Hematopoietic multipotent progenitor cell treated with erythropoietin and hydrocortisone succinate and interleukin-3 and kit ligand, for 15 days (in vitro differentiated cells): Measurements from ENCODE around the gene MGST3.
"Not testable (repeated sequence)": the region's sequence is repeated elsewhere in the genome, so short reads cannot be mapped to it uniquely, and the experiment has no call there.

Experiments used
- DNase-seq: peaks from one replicate; pipeline ENCODE4 v3.0.0-alpha.2; 2015; ENCODE audit warnings: low spot score

Gene MGST3

GRCh38 chr1:165698761-165699052 lies 67.7 kb downstream of the MGST3 start:
- no peak for DNase-seq

- DNase-seq = no peak
Observed at GRCh38 chr1:165699577-165699976, 68.5 kb downstream of the MGST3 start.

GRCh38 chr1:165701922-165702321 lies 70.9 kb downstream of the MGST3 start:
- not testable (repeated sequence) for DNase-seq

GRCh38 chr1:165703648-165704047 lies 72.6 kb downstream of the MGST3 start:
- DNase-seq = no peak
